Cardiac muscle cell (in vitro differentiated cells and primary cell): ENCODE results near the gene CTIF. TPM values are rescaled to one million over a fixed set of nuclear protein-coding genes. Genes with fewer than 3 reads are reported as not detected.

ENCODE experiments used
- DNase-seq, 2 donors: peaks; one replicate each; pipeline versions ENCODE4 v3.0.0 to v3.0.0-alpha.2; 2010 to 2017; ENCODE audit warnings: low read depth in 1 of 2, low spot score in 1 of 2
- H3K27ac ChIP-seq: fragments of 200-600 bp; sonication (generic); 2 replicates; pipeline ENCODE4 v1.5.1; 2016
- H3K27me3 ChIP-seq: fragments of 200-600 bp; sonication (generic); 2 replicates; pipeline ENCODE4 v1.6.0; 2016; ENCODE audit warnings: control low read depth
- H3K36me3 ChIP-seq: fragments of 200-600 bp; sonication (generic); 2 replicates; pipeline ENCODE4 v1.5.1; 2016; ENCODE audit warnings: control low read depth
- H3K4me1 ChIP-seq: fragments of 200-600 bp; sonication (generic); 2 replicates; pipeline ENCODE4 v1.8.1; 2017; ENCODE audit warnings: low read depth, mild to moderate bottlenecking, mixed run types
- H3K4me3 ChIP-seq: fragments of 200-600 bp; sonication (generic); 2 replicates; pipeline ENCODE4 v1.5.1; 2016; ENCODE audit warnings: mild to moderate bottlenecking
- H3K9me3 ChIP-seq: fragments of 200-600 bp; sonication (generic); 2 replicates; pipeline ENCODE4 v1.5.1; 2017; ENCODE audit warnings: low read depth, mild to moderate bottlenecking, control low read depth
- polyA plus RNA-seq: library from polyadenylated mRNA; unstranded; fragments of >200 nt; fragmentation: Nextera tagmentation; extraction: Ambion mirVana; gene quantifications from 2 replicates; pipeline ENCODE4 v1.2.1, GENCODE V29; 2016
- total RNA-seq: library from RNA; depleted of rRNA; stranded (reverse); fragments of >200 nt; gene quantifications from 2 replicates; pipeline ENCODE4 v1.2.3, GENCODE V29; 2016
- TF ChIP-seq, protein P1 (sequence below): IDR thresholded peaks from 2 replicates; pipeline ENCODE4 v1.5.1; 2012; ENCODE audit warnings: low read depth, mild to moderate bottlenecking, low read length

Gene CTIF
- total and polyA plus RNA-seq, 2 experiments from 2014 or later: 16.5 to 22.0 TPM

DNA sequence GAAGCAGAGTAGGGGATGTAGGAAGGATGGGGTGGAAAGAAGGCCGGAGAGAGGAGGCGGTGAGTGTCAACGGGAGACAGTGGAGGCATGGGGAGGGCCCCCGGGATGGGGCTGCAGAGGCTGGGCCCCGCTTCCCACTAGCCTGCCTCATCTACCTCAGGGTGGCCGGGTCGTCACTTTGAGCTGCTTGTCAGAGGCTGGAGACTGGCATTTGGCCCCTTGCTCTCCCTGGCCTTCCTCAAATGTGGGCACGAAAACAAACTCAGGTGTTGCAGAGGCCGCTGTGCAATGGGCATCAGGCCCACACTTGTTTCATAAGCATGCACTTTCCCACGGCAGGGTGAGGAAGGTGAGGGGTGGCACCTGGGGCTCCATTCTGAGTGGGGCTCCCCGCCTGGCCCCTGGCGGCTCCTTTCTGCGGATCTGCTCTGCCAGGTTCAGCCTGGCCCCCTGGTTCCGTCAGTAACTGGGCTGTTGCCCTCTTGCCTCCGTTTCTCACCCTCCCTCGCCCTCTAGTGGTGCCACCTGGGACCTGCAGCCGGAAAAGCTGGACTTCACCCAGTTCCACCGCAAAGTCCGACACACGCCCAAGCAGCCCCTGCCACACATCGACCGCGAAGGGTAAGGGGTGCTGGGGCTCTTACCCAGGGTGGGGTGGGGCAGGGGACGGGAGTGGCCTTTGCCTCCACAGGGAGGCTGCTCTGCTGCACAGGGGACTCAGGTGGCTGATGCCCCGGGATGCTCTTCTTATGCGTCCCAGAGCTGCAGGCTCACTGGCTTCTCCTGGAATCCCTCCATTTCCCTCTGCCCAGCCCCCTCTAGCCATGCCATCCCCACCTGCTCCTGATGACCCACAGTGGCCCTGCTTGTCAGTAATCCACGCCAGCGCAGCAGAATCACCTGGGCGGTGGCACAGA, 125.4 kb downstream of the CTIF start:
- no peaks in the 10 kb centered on the region for H3K36me3 ChIP-seq
- TF ChIP-seq, protein P1, sequence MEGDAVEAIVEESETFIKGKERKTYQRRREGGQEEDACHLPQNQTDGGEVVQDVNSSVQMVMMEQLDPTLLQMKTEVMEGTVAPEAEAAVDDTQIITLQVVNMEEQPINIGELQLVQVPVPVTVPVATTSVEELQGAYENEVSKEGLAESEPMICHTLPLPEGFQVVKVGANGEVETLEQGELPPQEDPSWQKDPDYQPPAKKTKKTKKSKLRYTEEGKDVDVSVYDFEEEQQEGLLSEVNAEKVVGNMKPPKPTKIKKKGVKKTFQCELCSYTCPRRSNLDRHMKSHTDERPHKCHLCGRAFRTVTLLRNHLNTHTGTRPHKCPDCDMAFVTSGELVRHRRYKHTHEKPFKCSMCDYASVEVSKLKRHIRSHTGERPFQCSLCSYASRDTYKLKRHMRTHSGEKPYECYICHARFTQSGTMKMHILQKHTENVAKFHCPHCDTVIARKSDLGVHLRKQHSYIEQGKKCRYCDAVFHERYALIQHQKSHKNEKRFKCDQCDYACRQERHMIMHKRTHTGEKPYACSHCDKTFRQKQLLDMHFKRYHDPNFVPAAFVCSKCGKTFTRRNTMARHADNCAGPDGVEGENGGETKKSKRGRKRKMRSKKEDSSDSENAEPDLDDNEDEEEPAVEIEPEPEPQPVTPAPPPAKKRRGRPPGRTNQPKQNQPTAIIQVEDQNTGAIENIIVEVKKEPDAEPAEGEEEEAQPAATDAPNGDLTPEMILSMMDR: peak; percentile 88
- H3K4me1 ChIP-seq: peaks cover 12% of the 10 kb centered on the region
- H3K27me3 ChIP-seq: no peaks in the 10 kb centered on the region
- peak; percentile 63 to 68 for DNase-seq
- no peaks in the 10 kb centered on the region for H3K9me3 ChIP-seq
- no peak overlapping the region for H3K4me3 ChIP-seq
- H3K27ac ChIP-seq: no peak overlapping the region

DNA sequence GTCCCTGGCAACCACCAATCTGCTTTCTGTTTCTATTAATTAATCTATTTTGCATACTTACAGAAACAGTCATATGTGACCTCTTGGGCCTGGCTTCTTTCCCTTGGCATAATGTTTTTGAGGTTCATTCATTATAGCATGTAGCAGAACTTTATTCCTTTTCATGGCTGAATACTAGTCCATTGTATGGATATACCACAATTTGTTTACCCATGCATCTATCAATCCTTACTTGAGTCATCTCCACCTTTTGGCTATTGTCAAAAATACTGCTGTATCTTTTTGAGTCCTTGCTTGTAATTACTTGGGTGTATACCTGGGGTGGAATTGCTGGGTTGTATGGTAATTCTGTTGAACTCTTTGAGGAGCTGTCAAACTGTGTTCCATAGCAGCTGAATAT, 126.8 kb downstream of the CTIF start:
- H3K27me3 ChIP-seq: no peaks in the 10 kb centered on the region
- no peaks in the 10 kb centered on the region for H3K9me3 ChIP-seq
- peaks cover 12% of the 10 kb centered on the region for H3K4me1 ChIP-seq
- no peak overlapping the region for H3K4me3 ChIP-seq
- no peak for DNase-seq
- no peaks in the 10 kb centered on the region for H3K36me3 ChIP-seq
- H3K27ac ChIP-seq: no peak overlapping the region
- TF ChIP-seq, protein P1: no peak

DNA sequence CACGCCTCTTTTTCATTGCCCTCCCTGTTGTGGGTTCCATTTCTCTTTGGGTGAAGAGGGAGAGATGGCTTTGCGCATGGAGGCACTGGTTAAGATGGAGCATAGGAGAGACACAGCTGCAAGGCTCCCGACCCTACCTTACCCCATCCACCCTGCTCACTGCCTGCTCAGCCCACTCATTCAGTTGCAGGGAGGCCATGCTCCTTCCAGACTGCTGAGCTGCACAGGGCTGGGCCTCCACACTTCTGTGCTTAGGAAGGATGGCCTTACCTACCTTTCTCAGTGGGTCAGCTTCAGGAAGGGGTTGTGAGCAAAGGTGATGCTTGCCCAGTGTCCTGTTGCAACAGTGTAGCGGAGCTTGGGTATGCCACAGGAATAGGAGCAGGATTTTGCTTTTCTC, 127.8 kb downstream of the CTIF start:
- TF ChIP-seq, protein P1: no peak
- no peak overlapping the region for H3K27ac ChIP-seq
- H3K36me3 ChIP-seq: no peaks in the 10 kb centered on the region

DNA sequence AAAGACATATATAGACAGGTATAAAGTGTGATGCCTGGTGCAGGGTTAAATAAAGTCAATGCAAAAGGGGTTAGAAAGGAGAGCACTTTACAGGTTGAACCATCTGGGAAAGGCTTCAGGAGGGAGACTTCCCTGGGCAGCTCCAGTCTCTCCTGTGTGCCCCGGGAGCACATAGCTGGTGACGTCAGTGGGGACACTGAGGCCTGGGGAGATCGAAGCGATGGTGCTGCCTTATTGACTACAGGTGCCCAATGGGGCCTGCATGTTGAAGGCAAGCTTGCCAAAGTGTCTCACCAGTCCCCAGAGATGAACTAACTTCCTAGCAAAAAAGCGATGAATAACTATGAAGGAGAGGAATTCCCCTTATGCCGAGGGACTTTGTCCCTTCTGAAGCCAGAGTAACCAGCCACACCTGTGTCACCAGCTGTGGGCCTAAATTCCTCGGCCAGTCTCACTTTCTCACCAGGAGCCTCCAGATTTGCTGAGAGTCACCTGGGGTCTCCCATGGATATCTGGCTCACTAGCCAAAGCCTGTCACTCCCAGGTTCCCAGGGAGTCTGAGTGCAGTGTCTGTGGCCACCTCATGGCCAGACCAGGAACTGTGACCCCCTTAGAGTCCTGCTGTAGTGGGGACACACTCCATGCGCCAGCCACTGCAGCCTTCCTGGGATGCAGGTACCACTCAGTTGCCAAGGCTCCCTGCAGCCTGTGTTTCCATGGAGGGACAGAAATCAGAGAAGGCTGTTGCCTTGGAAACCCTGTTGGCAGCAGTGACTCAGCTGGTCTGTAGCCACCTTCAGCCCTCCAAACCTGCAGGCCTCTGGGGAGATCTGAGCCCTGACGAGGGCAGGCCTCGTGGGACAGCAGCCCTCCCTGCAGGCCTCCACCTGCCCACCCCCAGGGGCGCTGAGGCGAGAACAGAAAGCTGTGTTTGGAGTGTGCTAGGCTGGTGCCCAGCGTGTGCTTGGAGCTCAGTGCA, 128.7 kb downstream of the CTIF start:
- Histone ChIP-seq H3K9me3 (no peaks in the 10 kb centered on the region), H3K4me1 (peaks cover 2% of the 10 kb centered on the region), H3K27me3 (no peaks in the 10 kb centered on the region), H3K4me3 (no peak overlapping the region), H3K36me3 (no peaks in the 10 kb centered on the region), H3K27ac (no peak overlapping the region)
- DNase-seq: peak in 1 of 2 donors; percentile 41
- TF ChIP-seq, protein P1: peak; percentile 28

More for the DNA sequence above, 127.8 kb downstream of the CTIF start:
- H3K9me3 ChIP-seq: no peaks in the 10 kb centered on the region
- peaks cover 11% of the 10 kb centered on the region for H3K4me1 ChIP-seq
- H3K4me3 ChIP-seq: no peak overlapping the region
- no peak for DNase-seq
- H3K27me3 ChIP-seq: no peaks in the 10 kb centered on the region

DNA sequence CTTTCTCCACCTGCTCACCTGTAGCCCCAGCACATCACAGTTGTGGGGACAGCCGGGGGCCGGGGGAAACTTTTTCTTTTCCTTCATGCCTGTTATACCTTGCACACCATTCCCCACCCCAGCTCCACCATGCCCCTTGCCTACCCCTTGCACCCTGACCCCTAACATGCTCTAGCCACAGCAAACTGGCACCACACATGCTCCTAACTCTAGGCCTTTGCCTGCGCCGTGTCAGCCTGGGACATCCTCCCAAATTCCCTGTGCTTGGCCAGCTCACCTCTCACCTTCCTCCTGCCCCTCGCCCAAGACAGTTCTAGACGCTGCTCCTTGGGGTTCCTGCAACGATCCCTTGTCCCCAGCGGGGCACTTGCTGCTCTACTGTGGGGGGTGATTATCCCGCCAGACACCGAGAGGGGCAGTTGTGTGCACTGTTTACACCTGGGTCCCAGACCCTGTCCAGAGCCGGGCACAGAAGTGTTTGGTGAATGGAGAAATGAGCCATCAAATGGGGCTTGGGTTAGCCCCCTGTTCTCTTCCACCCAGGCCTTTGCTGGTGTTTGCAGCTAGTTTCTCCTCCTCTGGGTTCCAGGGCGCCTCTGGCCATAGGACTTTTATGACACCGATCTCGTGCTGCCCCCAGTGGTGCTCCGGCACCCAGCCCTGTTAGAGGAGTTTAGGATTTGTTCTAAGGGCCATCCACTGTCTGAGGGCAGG, 129.8 kb downstream of the CTIF start:
- DNase-seq: no peak
- Histone ChIP-seq H3K4me3 (no peak overlapping the region), H3K36me3 (no peaks in the 10 kb centered on the region), H3K9me3 (no peaks in the 10 kb centered on the region), H3K27ac (no peak overlapping the region), H3K4me1 (no peaks in the 10 kb centered on the region), H3K27me3 (no peaks in the 10 kb centered on the region)
- TF ChIP-seq, protein P1: no peak
